OCI-M2 (cell line): Measurements from ENCODE around the gene CBR1.
"Not testable (repeated sequence)": the region's sequence is repeated elsewhere in the genome, so short reads cannot be mapped to it uniquely, and the experiment has no call there.

ENCODE experiments used
- DNase-seq: peaks from one replicate; lab custom pipeline; 2025; ENCODE audit not compliant: unreplicated experiment; lab: John Stamatoyannopoulos, UW

The CBR1 gene

DNA sequence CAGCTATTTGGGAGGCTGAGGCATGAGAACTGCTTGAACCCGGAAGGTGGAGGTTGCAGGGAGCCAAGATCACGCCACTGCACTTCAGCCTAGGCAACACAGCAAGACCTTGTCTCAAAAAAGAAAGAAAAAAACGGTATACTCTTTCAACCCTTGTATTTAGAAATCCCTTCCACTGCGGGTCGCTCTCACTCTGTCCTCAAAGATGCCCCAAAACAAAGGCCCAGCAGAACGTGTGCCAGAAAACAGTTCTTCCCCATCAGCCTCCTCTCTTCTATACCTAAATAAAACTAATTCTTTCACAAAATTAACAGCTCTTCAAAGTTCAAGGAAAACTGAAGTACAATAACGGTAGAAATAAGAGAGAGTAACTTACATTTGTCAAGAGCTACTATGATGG lies 22.7 kb upstream of the CBR1 start:
- no peak for DNase-seq

DNA sequence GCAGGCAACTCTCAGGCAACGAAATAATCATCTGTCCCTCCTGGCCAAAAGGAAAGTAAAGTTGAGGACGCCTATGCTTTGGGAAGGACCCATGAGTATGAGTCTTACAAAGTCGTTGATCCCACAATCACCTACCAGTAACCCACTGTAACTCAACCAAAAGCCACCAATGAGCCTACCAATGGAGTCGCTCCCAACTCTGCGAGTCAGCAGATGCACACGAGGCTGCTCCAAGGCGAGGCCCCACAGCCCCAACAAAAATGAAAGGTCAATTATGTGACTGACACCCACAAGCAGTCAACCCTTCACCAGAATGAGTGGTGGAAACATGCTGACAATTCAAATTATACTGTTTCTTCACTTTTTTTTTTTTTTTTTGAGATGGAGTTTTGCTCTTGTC lies 21.5 kb upstream of the CBR1 start:
- DNase-seq: no peak

DNA sequence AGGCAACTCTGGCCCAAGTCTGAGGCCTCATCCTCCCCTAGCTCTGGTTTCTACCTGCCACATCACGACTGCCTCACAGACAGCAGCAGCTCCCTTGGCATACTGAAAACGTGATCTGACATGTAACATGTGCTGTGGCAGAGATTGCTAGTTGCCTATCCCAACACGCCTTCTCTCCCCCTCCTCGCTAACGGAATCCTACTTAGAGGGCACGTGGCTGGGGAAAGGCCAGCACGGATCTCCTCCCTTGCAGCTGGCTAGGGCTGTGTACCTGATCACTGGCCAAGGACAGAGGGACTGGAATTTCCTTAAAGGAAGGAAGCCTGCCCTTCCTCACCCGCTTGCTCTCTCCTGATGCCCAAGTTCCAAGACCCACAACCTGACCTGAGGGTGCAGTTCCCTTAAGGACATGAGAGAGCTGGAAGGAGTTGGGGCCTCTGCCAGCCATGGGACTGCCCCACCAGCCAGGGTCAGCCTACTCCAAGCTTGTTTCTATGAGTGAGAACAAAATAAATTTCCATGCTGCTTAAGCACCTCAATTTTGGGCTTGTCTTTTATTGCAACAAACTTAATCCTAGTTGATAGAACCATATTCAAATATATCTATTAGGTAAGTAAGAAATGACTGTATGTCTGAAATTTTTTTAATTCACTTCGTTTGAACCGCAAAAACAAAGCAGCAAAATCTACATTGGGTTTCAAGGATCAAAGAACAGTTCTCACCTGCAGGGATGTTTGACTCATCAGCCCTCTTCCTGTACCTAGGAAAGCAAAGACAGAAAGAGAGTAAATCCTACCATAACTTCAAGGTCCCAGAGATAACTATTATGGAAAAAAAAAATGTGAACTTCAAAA lies 16.7 kb upstream of the CBR1 start:
- no peak for DNase-seq

GRCh38 chr21:36053715-36054062 lies 16.1 kb upstream of the CBR1 start:
- DNase-seq: no peak

GRCh38 chr21:36055551-36055950 lies 14.3 kb upstream of the CBR1 start:
- no peak for DNase-seq

- no peak for DNase-seq
Measured at GRCh38 chr21:36059823-36060158, 10.0 kb upstream of the CBR1 start.

DNA sequence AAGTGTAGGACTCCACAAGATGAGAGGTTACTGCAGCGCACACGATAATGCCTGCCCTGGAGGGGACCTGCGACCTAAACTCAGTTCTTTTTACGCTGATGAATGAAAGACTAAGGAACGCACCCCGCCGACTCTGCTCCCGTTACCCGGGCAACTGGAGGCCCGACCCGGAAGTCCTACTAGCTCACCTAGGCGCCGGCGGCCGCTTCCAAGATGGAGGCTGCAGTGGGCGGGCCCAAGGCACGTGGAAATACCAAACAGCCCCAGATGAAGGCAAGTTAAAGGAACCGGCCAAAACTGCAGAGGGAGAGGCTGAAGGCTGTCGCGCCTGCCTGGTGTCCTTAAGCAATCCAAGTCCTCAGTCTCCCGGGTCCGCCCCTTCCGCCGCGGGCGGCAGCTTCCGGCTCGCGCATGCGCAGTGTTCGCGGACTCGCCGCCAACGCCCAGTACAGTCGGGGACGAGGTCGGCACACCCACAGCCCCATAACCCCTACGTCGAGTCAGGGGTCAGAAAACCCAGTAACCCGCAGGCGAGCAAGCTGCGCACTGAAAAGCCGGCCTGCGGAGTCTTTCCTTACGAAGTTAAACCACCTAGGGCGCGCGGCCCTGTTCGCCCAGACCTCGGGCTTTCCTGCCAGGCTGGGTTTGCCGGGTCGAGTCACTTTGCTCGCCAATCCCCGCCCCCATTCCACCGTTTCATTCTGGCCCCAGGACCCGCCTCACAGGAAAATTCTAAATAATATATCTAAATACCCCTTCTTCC lies 9.5 kb upstream of the CBR1 start, which contains the start of gene SETD4:
Gene SETD4 (minus strand): TSS at position 368 of the 763 bp plus-strand sequence. CDS start 1,638 bp downstream, outside the sequence.
- DNase-seq: peak; percentile 64

DNA sequence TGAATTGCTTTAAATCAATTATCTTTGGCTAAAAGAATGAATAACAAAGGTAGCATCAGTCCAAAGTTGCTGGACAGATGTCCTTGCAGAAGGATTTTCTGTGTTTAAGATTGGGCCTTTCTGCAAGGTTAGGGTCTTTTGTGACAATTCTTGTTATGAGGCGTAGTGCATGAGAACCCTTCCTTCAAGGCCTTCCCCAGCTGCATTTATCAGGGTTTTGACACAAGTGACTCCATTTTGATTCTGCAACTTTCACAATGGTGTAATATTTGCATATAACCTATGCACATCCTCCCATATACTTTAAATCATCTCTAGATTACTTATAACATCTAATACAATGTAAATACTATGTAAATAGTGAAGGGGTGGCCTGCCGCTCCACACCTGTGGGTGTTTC lies 8.4 kb upstream of the CBR1 start:
- no peak for DNase-seq

DNA sequence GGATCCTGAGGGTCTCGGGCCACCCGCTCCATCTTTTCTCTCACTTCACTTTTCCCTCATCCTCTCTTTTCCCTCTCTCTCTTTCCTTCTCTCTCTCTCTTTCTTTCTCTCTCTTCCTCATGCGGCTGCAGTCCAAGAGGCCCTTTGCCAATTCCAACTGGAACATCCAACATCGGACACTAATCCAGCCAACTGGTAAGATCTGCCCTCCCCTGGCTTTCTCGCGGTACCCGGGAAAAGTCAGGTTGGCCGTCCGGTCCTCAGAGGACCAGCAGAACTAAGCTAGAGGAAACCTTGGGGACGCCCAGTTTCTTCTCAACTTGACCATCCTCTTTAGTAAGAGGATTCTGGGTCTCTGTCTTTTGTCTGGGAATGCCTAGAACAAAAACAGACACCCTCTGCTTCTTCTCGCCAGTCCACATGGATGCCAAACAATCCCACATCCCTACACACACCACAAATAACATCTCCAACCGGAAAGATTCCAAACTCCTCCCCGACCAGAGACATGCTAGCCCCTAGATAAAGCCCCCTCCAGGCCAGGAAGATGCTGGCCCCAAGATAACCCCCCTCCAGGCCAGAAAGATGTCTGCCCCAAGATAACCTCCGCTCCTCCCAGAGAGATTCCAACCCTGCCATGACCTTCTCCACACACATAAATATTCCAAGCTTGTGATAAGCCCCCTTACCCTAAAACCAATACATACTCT lies 6.3 kb upstream of the CBR1 start:
- no peak for DNase-seq

DNA sequence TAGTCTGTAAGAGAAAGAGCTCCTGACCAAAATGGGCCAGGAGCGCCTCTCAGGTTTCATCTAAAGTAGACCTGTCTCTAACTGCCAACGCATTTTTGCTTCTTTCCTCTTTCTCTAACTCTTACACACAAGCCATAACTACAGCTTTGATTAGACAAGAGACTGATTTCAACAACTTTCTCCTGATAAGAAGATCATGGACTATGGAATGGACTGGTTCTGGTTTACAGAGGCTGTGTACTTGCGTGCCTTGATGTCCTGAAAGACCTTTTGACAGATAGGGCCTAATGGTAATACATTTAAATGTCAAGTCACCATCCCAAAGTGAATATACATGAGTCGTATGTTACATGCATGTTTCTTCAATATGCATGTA lies 5.8 kb upstream of the CBR1 start:
- DNase-seq: no peak

DNA sequence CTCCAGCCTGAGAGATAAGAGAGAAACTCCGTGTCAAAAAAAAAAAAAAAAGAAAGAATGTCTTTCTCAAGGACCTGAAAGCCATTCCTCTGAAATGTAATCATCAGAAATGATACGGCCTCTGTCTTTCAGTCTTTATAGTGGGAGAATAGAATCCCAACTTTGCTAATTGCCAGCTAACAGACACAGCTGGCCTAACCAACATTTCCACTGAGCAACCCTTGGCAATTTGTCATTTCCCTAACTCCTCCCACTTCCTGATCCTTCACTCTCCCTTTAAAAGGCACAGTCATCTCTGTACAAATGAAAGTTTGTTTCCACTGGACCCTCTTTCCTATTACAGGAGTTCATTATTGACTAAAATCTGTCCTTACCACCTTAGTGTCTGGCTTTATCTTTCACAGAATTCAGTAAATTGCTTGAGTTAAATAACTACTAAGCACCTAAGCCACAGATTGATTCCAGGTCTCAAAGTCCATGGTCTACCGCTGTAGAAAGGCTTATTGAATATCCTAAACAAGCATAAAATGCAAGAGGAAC lies 4.3 kb upstream of the CBR1 start:
- DNase-seq: no peak

- DNase-seq: no peak
Measured at GRCh38 chr21:36068748-36069398, 951 bp upstream of the CBR1 start.

DNA sequence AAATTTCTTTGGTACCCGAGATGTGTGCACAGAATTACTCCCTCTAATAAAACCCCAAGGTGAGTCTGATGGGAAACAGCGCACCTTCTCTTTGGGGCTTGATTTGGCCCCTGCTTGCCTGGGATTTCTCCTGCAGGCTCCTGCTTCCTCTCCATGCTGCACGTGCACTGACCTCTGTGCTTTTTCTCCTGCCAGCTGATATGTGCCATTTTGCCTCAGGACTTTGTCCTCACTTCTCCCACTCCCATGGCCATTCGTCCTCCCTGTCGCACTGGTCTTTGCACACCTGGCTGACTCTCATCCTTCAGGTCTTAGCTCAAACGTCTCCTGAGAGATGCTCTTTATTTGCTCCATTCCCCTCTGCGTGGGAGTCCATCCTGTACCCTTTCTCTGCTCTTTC lies 1.2 kb downstream of the CBR1 start:
- DNase-seq: no peak

- no peak for DNase-seq
Measured at GRCh38 chr21:36072453-36073162, 2.8 kb downstream of the CBR1 start.

GRCh38 chr21:36073181-36073580 lies 3.4 kb downstream of the CBR1 start:
- no peak for DNase-seq

GRCh38 chr21:36073911-36074310 lies 4.1 kb downstream of the CBR1 start:
- not testable (repeated sequence) for DNase-seq

GRCh38 chr21:36075171-36075570 lies 5.3 kb downstream of the CBR1 start:
- DNase-seq: no peak

- no peak for DNase-seq
Measured at GRCh38 chr21:36075953-36076352, 6.1 kb downstream of the CBR1 start.

- no peak for DNase-seq
Measured at GRCh38 chr21:36076878-36077655, 7.2 kb downstream of the CBR1 start.

GRCh38 chr21:36077758-36078157 lies 7.9 kb downstream of the CBR1 start:
- DNase-seq: no peak
